GM18498 (cell line): ENCODE measurements around the gene ASZ1.

ENCODE experiments used
- ATAC-seq: cut with Tn5 transposase; IDR thresholded peaks from one replicate; pipeline ENCODE4 v1.9.1; 2021; ENCODE audit warnings: mild to moderate bottlenecking, moderate library complexity; ENCODE audit not compliant: unreplicated experiment

ASZ1 gene

DNA sequence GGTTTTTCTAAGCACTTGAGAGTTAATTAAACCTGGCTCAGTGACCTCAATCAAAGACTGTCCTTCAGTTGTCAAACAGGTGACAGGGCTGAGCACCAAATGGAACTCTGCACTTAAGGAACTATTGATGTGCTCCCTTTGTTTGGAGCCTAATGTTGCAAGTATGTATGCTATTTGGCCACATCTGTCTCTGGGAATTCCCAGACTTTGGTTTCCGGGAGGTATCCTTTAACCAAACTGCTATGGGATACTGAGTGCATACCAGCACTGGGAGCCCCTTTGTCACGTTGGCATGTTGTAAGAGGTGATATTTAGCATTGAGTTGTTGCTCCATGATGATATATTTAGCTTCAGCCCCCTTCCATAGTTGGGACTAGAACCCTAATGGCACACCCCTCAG lies 25.2 kb downstream of the ASZ1 start:
- no peak for ATAC-seq

DNA sequence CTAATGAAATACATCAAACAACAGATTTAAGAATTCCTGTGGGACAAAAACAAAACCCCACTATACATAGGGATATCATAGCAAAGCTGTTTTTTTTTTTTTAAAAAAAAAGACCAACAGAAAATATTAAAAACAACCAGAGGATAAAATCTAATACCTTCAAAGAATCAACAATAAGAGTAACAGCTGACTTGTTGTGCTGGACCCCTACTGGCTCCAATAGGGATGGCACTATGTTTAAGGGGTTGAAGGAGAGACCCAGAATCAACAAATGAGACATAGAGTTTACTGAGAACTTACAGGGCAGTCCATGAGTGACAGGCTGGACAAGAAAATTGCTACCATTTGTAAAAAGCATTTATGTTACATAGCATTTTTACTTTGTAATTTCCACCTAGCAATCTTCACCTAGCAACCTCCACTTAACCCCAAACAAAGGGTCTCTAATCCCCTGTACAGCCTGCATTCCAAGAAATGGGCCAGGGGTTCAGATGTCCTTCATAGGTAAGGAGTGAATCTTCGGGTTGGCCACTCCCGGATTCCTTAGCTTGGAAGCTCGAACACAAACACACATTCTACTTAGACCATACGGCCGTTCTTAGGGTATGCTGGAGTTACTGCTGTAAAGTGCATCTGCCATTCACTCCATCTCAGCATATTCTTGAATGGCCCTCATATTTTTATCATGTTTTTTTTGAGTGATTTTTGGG lies 25.8 kb downstream of the ASZ1 start:
- ATAC-seq, result peak; percentile 58

DNA sequence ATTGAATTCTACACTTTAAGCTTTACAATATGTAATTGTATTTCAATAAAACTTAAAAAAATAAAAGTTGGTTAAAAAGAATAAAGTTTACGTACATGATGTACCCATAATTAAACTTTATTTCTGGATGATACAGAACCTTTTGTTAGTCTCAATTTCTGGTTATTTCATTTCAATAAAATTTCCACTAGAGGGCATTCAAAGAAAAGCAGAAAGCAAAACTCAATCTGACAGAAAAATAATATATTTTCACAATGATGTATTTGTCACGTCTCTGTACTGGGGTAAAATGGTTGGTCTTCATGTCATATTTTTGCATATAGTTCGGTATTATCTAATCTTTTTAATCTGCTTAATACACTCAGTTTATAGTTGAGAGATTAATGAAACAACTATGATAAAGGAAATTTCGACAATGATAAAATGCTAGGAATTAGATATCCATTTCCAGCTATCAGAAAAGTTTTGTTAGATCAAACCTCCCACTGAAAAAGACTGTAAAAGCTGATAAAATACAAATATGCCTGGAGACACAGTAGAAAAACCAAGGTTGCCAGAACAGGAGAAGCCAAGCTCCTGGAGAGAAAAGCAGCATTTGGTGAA lies 27.4 kb downstream of the ASZ1 start:
- ATAC-seq, result no peak

DNA sequence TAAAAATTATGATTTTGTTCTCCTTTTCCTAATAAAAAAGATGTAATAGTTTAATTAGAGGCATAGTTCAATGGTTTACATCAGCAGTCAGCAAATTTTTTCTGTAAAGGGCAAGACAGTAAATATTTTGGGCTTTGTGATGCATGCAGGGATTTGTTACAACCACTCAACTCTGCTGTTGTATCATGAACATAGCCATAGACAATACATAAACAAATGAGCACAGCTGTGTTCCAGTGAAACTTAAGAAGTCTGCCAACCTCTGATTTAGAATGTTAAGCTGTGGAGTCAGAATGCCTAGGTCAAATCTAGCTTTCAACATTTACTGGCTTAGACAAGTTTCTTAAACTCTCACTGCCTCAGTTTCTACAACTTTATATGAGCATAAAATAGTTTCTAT lies 31.6 kb downstream of the ASZ1 start:
- ATAC-seq, result no peak

DNA sequence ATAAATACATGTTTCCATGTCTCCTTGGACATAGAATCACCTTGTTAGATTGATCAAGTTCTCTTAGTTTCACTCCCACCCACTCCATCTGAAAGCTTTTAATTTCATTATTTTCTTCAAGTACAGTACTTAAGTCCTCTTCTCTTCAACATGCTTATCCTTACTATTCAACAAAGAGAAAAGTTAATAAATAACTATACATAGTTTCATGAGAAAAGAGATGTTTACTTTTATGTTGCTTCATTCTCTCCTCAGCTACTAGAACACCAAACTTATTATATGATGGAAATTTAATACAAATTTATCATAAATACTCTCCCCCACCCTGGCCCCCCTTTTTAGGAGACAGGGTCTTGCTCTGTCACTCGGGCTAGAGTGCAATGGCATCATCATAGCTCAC lies 33.5 kb downstream of the ASZ1 start:
- ATAC-seq, result no peak

DNA sequence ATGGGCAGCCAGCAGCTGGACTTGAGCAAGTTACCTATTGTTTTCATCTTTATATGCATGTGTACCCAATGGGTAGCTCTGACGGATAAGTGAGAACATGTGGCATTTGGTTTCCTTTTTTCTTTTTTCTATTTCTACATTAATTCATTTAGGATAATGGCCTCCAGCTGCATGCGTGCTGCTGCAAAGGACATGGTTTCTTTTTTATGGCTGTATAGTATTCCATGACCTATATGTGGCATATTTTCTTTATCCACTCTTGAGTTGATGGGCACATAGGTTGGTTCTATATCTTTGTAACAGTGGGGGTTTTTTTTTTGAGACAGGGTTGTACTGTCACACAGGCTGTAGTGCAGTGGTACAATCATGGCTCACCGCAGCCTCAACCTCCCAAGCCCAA lies 37.4 kb downstream of the ASZ1 start:
- no peak for ATAC-seq

DNA sequence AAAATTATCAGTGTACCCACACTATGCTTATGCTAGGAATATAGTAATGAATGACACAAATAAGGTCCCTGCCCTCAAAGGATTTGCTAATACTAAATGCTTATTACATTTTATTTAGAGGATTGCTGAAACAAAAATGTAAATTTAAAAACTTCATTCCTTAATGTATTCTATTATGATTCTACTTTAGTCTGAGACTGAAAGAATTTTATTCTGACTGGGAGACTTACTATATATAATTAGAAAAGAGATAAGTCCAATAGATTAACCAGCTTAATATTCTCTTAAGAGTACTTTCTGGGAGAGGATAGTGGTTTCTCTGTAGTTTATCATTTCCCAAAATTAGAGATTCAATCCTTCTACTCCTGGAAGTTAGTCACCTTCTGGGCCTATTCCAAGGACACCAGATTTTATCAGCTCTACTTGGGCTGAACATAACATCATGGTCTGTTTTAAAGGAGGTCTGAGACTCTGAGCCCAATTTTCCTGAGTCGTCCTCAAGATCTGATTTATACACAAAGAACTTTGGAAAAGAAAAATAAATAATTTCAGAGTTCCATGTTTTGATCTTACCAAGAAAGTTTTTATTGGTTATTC lies 41.1 kb downstream of the ASZ1 start:
- no peak for ATAC-seq

DNA sequence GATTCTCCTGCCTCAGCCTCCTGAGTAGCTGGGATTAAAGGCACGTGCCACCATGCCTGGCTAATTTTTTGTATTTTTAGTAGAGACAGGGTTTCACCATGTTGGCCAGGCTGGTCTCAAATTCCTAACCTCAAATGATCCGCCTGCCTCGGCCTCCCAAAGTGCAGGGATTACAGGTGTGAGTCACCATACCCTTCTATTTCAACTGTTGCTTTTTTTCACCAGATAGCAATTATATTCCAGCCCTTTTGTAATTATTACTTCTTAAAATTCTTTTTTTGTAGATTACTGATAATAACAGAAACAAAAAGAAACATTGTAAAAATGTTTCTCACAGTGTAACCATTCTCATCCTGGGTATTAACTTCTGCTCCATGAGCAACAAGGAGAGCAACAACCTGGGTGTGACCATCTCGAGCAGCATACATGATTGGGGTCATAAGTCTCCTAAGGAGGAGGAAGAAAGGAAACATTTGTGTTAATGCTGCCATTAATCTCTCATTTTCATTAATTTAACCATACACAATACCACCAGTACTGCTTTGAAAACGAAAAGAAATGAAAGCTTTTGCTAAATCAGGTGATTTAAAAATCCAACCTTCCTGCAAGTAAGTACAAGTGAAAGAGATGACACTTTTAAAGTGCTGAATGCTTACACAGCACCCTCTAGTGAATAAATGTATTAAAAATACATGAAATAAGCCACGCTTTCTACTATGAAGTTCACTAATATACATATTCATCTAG lies 41.8 kb downstream of the ASZ1 start:
- ATAC-seq, result peak; percentile 69

DNA sequence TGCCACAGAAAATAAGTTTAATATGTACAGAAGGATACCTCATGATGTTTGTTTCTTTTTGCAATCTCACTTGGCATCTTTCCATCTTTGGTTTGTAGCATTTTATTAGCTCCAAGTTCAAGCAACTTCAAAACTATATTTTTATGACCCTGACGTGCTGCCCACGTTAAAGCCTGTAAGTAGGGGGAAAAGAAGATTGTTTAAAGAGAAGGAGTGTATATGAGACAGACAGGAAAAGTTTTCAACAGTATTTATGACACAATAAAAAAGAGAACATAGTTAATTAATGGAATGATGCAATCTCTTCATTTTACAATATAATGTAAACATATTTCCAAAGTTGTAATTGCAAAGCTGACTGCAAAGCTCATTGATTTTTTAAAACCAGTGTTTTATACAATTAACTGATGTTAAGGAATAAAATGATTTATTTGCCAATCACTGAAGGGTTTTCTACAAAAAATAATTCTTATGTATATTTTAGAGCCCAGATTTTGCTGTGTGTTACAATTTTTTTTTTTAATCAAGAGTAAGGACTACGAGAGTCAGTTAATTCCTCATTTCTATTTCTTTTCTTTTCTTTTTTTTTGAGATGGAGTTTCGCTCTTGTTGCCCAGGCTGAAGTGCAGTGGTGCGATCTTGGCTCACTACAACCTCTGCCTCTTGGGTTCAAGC lies 42.5 kb downstream of the ASZ1 start:
- ATAC-seq, result no peak

DNA sequence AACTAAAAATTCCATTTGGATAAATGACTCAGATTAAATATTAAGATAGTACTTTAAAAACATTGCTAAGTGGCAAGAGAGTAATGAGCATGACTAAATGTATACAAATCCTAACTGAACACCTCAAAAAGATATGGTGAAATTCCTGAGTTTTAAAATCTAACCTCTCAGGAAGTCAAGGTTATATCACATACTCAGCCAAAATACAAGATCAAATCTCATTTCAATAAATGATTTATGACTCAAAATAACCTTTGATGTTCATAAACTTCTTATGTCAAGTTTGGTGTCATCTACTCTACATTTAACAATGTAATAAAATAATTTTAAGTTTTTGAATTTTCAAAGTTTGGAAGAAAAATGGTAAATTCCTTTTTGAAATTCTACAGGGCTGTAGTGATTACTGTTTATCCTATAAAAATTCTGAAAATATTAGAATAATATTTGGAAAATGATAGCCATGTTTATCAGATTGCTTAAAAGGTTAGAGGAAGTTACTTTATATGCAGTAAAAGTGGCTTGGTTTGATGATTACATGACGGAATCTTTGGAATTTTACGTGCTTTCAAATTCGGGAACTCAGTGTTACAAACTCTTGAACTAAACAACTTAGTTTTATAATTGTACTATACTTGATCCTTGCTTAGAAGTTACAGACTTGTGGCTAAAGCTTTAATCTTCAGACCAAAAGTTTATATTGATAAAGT lies 43.7 kb downstream of the ASZ1 start:
- no peak for ATAC-seq

DNA sequence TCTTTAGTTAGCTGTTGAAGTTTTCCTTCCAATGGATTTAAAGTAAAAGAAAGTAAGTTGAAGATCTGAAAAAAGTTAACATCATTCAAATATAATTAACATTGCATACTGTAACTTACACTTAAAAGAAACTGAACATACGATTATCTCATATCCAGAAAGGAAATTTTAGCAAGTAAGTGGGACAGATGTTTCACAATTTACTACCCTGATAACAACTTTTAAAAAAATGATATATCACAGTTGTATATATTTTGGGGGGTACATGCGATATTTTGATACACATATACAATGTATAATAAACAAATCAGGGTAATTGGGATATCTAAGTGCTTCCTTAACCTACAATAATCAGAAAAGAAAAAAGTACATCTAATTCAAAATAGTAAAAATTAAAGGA lies 44.2 kb downstream of the ASZ1 start:
- ATAC-seq, result no peak

DNA sequence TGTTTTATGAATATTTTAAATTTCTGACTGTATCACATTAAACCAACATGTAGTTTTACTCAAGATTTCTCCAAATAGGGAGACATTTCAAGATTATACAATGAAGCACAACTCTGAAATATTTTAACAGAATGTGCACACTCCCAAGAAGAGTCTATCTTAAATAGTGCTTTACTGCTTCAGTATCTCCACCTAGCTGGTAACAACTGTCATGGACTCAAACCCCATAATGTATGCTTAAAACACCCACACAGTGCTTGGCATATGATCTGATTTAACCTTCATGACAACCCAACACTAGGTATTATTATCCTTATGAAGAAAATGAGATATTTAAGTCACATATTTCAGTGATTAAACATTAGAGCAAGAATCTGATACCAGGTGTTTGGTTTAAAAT lies 45.9 kb downstream of the ASZ1 start:
- ATAC-seq, result no peak

DNA sequence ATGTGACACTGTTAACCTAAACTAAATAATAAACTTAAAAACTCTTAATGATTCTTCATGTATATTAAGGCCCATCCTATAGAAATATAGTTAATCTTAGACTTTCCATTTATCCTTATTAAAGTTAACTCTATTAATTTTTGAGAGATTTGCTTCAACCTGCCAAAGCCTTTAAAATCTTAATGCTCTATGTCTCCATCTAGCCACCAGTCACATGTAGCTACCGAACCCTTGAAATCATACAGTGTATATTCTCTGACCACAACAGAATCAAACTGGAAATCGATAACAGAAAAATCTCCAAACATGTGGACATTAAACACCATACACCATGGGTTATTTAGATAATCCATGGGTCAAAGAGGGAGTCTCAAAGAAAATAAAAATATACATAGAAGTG lies 51.9 kb downstream of the ASZ1 start:
- no peak for ATAC-seq

DNA sequence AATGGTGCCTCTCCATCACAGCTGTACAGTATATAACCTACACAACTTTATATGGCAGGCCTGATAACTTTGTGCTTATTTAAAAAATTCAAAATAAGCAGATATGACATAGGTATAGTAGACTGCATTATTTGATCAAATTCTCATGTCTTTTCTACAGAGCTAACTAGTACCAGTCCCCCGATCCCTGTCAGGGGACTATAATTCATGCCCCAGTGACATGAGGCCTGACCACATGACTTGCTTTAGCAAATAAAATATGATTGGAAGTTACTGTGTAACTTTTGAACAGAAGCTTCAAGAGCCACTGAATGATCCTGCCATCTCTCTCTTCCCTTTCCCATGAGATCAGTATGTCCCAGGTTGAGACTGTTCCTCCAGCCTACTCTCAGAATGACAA lies 55.2 kb downstream of the ASZ1 start:
- ATAC-seq, result no peak

DNA sequence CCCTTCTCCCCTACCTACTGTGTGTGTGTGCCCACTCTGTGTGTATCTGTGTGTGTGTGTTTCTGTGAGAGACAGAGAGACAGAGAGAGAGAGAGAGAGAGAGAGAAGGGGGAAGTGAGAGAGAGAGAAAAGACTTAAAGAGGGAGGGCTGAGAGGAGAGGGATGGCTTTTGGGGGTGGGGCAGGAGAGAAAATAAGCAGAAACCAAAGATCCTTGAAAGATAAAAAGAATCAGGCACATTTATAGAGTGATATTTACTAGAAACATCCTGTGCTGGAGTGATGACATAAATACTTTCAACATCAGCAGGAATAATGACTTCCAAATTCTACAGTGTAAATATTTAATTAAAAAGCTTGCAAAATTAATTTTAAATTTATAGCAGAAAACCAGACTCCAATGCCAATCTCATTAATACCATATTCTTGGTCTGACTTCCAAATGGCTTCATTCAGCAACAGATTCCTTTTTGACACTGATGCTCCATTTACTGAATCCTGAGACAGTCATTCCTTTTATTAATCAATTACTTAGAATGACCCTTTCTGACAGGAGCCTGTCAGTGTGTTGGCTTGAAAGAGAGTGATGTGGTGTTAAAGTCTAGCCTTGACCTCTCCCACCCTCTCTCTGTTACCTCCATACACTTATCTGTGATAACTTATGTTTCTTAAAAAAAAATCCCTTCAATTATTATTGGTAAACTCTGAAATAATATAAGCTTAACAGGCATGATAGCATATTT lies 62.8 kb downstream of the ASZ1 start:
- ATAC-seq, result peak; percentile 42

DNA sequence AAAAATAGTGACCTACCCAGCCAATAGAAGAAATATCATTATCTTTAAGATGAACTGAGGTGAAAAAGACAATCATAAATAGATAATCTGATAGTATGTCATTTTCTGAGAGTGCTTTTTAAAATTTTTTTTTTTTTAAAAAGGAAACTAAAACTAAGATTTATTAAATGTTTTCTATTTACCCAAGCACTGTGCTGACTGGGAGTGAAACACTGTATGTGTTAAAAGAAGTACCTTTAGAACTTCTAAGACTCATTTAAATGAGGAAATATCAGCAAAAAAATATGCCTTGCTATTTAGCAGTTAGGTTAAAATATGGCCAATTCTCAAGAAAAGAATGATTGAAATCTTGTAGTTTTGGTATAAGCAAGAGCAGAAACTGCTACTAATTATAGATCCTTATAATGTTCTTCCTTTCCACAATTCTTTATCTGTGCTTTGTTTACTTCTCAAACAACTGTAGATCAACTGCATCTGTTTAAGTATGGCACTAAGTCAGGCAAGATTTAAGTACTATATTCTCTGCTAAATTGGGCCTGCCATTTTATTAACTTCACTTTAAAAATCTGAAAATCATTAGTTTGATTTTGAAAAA lies 64.9 kb downstream of the ASZ1 start:
- ATAC-seq, result peak; percentile 64

DNA sequence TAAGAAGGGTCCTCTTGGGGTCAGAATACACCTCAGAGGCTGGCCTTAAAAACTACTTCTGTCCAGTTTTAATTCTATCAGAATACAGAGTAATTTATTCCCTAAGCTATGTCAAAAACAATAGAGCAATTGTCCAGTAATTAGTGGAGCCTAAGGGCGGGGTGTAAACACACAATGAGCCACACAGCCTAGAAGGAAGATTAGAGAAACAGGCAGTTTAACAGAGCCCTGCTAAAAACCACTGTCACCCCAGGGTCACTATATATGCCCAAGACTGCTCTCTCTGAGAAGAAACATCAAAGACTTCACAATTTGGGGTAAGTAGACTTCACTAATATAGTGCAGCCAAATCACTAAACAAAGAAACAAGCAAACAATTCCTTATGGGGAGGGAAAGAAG lies 77.3 kb downstream of the ASZ1 start:
- ATAC-seq, result no peak

DNA sequence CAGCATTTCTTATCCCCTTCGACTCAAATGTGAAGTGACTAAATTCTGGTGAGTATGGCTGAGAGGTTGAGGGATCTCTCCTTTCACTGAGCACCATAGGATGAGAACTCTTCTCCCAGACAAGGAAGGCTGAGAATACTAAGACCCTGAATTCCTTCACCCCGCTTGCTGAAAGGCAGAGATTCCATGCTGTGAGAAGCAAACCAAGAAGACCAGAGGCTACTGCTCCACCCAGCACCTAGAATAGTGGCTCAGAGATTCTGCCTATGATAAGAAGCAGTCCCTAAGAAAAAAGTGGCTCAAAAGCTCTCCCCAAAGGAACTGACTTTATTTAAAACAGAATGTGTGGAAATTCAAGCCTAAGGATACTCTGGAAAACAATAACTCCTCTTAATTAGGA lies 77.7 kb downstream of the ASZ1 start:
- ATAC-seq, result no peak

DNA sequence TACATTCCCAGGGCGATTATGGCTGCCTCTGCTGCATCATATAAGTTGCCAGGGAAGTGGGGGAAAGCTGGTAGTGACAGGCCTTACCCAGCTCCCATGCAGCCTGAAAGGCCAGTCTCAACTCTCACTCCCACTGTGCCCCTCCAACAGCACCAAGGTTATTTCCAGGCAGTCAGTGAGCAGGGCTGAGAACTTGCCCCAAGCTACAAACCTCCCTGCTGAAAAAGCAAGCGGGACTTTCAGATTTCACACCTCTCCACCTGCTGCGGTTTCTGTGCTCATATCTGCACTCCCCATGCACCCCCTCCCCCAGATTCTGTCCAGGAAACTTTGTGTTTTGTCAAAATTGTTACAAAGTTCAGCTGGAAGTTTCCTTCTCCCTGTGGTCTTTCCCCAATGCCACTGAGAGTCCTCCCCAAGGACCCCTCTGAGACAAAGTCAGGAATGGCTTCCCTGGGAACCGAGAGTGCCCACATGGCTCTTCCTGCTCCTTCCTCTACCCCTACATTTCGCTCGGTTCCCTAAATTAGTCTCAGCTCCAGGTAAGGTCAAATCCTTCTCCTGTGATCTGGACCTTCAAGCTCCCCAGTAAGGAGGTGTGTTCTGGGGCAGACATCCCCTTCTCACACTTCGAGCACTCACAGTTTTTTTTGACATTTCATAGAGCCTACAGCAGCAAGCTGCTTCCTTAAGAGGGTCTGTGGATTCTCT lies 79.2 kb downstream of the ASZ1 start:
- peak; percentile 93 for ATAC-seq
